SK-N-MC (cell line): Measurements from ENCODE around the gene TMEM80.

Source experiments
- EZH2 ChIP-seq: fragments of 200-600 bp; sonication (generic); IDR thresholded peaks from one replicate; pipeline ENCODE4 v1.6.1; 2017; ENCODE audit warnings: antibody characterized with exemption
- FOXP2 ChIP-seq: optimal IDR thresholded peaks from 2 replicates; pipeline ENCODE3; 2011; ENCODE audit warnings: mild to moderate bottlenecking, moderate library complexity; ENCODE audit not compliant: insufficient read depth; ENCODE audit errors: extremely low read length, control extremely low read depth
- POLR2AphosphoS5 ChIP-seq: IDR thresholded peaks from 2 replicates; pipeline ENCODE4 v1.6.1; 2012; ENCODE audit warnings: mild to moderate bottlenecking, low read depth, low read length, borderline replicate concordance

DNA sequence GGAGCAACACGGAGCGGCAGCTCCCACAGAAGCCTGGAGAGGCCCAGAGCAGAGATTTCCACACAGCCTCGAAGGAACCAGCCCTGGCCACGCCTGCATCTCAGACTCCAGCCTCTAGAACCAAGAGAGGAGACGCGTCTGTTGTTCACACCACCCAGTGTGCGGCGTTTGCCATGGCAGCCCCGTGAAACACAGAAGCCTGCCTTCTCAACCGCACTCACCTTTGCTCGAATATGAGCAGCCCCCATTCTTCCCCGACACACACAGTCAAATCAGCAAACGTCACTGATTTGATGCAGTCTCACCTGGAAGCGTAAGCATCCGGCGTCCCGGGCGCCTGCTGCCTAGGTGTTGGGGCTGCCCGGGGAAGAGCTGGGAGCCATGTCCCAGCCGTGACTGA lies 37.5 kb downstream of the TMEM80 start:
- no peak for TF ChIP-seq POLR2AphosphoS5
- TF ChIP-seq EZH2, result no peak
- no peak for TF ChIP-seq FOXP2
